CD4-positive, alpha-beta T cell treated with Interleukin-15 for 4 hours (primary cell): ENCODE results near the gene LRRFIP1.

Source experiments
- DNase-seq: peaks from one replicate; pipeline ENCODE4 v3.0.0-alpha.2; 2020; ENCODE audit warnings: low spot score

Gene LRRFIP1

DNA sequence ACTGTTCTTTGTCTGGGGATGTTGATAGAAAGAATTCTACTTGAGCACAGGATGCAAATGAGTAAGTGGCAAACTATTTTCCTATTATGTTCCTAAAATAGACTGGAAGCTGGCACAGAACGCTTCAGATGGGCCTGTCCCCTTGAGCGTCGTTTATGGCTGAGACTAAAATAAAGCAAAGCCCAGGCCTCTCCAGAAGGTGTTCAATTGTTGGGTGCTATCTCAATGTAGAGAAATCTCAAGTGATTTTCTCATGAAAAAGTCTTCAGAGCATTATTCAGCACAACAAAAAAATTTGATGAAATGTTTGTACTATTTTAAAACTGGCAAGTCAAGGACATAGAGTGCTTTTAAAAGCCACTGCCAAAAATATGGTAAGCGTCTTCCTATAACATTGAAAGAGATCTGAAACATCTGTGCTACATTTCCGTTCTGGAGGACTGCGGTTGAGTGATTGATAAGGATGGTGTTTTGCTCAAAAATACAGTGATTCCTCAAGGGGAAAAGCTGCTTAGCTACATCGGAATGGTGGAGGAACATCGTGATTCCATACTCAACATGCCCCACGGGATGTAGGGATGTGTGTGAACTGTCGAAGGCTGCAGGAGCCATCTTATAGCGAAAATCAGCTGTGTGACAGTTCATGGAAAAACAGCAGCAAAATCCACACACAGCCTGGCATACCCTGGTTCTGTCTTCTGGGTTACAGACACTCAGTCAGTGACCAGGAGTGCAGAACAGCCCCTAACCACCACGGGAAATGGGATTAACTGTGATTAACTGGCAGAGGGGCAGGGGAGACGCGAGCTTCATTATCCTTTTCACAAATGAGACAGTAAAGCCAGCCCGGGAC is 10.4 kb upstream of the LRRFIP1 start:
- DNase-seq, result no peak

DNA sequence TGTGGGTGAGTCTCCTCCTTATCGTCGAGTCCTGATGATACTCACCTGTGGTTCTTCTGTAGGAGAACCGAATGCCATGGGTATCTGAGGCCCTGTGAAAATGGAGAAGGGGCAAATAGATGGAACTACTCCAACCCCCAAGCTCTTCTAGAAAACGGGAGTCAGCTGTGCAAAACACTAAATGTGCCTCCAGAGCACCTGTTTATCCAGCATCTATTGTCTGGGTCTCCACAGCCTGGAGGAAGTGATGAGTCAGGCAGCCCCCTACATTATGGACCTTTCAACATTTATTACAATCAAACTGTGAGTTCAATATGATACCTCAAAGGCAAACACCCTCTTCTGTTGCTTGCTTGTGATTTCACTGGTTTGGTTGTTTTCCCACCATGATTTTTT is 9.8 kb upstream of the LRRFIP1 start:
- DNase-seq, result no peak

DNA sequence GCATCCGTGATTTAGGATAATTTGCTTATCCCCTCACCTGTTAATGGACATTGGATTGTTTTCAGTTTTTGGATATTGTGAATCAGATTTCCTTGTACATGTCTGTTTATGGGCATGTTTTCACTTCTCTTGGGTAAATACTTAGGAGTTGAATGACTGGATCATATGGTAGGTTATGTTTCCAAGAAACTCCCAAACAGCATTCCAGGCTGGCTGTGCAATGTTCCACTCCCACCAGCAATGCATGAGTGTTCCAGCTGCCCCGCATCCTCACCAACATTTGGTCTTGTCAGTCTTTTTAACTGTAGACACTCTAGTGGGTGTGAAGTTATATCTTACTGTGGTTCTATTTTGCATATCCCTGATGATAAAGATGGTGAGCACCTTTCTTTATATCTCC is 8.9 kb upstream of the LRRFIP1 start:
- DNase-seq, result no peak

DNA sequence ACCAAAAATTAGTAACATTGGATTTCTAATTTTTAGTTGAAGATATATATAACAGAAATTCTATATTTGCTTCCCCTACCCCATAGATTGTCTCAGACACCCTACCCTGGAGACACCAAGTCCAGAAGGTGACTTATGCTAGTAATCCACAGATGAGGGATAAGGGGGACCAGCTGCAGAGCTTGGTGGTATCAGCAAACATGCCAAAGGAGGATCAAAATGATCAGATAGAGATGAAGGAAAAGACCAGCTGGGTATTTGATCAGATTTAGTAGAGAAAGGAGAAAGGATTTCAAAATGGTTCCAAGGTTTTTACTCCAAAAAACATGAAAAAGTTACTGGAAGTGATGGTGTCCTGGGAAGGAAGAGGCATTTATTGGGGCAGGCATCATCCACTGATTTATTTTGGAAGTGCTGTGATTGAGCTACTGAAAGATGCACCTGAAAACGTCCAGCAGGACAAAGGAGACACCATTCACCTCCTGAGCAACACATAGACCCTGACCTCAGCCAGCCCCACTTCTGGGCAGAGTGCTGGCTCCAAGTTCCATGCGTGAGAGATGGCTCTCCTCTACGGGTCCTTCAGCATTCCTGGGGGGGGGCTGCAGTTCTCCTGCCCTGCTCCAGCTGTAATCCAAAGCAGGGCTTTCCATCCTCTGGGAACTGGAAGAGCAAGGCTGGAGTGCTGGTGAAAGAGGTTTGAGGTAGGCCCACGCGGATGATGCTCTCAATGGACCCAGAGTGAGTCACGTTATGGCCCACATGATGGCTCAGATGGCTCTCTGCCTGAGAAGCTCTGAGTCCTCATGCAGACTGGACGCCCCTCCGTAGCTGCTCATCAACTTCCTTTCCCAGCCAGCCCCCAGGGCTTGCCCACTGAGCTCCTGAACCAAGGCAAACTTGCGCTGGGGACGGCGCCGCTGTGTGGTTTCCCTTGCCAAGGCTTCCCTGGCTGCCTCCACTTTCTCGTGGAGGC is 3.7 kb upstream of the LRRFIP1 start:
- no peak for DNase-seq

DNA sequence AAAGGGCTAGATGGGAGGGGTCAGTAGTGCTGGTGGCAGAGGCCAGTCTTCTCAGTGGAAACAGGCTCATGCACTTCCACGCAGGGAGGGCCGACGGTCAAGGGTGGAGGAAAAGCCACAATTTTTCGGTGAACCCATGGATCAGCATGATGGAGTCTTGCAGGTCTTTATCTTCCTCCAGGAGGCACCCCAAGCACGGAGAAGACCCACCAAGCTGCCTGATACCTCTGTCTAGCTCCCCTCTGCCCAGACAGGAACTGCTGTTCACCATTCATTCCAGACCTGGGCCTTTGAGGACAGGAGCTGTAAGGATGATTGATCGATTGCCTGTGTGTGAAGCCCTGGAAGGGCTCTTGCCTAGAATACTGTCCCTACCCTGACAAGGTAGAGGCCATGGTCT is 2.8 kb upstream of the LRRFIP1 start:
- DNase-seq, result no peak

DNA sequence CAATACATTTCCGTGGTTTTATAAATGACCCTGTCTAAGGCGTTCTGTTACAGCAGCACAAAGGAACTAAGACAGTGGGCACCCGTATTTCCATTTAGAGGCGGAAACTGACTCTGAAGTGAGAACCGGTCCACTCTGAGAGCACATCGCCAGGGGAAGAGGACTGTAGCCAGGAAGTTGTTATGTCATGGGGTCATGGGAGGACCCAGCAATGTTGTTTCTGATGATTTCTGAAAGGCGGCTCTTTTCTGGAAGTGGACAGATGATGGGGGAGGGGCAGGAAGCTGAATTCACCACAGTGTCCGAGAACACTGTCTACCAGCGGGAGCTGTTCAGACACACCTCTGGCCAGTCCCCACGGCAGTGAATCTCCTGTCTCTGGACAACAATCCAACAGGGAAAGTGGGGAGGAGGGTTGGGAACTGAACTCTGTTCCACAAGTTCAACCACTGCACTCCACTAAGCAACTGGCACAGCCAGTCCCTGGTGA is 2.1 kb upstream of the LRRFIP1 start:
- DNase-seq, result no peak

DNA sequence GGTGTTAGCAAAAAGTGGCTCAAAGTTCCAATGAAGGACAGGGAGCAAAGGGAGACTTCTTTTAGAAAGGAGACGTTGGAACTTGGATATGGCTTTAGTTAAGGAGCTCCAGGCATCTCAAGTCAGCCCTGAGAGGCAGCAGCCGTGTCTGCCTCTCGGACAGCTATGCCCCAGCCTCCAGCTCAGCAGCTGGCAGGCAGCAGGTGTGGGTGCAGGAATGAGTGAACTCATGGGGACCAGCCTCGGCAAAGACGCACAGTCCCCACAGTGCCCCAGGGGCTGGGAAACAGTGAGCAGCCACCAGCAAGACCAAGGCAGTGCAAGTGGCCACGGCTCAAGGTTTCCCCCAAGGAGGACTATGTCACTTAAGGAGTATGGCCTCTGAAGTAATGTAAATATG is 1.6 kb upstream of the LRRFIP1 start:
- no peak for DNase-seq

DNA sequence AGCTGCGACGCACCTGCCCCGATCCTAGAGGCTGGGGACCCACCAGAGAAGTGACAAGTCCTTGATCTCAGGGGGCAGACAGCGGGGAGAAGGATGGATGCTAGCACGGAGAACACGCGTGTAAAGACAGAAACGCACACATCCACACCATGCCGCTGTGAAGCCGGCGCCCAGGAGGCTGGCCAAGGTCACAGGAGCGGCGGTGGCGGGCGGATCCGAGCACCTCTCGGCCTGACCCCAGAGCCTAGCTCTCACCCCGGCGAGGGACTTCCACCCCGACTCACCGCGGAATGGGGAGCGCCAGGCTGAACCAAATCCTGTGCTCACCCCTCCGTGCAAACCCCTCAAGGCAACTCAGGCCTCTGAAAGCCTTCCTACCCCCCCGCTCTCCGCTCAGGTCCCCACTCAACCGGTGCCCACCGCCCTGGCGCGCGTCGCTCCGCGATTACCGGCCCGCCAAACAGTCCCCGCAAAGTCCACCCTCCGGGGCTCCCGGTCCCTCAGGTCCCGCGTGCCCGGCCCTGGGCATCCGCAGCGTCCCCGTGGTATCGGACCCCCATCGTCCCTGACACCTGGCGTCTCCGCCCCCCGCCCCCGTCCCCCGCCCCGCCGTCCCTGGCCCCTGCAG is 460 bp upstream of the LRRFIP1 start:
- DNase-seq, result no peak

DNA sequence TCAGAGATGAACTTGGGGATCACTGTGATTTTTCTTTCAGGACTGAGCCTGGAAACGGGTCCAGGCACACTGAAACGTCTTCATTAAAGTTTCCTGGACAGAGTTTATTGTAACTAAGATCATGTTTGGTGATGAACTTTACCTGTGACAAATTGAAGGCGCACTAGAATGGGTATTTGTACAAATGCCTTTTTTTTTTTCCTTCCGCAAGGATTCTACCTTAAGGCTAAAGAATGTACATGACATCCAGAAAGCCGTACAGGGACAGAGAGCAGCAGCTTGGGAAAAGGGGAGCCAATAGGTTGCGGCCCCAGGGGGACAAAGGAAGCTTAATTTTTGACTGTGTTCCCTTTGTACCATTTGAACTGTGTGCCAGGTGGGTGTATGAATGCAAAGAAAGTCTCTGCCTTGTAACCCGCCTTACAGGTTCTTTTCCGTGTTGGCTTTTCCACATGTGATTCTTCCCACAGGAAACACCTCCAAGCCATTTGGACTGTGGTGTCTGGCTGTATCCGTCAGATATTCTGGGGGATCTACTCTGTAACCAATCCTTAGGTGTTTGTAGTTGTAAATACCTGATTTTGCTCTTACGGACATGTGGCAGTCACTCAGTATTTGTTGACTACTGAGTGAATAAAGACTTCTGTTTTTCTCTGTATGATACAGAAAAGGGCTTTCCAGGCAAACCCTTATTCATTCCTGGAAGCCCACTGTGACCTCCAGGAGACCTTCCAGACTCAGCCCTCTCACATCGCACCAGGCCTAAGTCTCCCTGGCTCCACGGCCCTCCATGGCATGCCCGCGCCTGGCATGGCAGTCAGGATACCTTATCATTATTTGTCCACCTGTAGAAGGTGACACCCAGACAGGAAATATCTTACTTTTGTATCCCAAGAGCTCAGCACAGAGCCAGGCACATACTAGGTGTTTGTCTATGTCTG is 1.1 kb downstream of the LRRFIP1 start:
- DNase-seq, result no peak

DNA sequence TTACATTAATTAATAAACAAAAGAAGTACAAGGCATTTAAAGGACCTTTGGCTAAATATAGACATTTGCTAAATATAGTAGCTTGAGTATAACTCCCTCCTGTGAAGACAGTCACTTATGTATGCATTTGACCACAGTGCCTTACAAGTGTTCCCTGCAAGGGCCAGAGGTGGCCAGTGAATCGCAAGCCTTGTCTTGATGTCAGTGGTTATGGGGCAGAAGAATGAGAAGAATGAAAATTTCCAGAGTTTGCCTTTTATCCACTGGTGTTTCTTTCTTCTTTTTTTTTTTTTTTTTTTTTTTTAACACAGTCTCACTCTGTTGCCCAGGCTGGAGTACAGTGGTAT is 1.8 kb downstream of the LRRFIP1 start:
- DNase-seq, result no peak

DNA sequence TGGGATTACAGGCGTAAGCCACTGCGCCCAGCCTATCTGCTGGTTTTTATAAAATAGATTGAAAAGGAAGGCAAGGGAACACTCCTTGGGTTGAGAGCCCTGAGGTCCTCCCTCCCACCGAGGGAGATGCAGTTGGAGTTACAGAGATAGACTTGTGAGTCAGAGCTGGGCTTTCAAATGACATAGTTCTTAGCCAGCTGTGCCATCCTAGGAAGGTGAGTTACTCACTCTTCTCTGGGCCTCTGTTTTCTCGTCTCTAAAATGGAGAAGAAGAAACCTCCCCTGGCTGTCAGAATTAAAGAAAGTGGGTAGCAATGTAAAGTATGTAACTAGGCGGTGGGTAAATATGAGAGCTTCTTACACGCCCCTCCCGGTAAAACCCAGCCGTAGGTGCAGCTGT is 2.4 kb downstream of the LRRFIP1 start:
- no peak for DNase-seq

DNA sequence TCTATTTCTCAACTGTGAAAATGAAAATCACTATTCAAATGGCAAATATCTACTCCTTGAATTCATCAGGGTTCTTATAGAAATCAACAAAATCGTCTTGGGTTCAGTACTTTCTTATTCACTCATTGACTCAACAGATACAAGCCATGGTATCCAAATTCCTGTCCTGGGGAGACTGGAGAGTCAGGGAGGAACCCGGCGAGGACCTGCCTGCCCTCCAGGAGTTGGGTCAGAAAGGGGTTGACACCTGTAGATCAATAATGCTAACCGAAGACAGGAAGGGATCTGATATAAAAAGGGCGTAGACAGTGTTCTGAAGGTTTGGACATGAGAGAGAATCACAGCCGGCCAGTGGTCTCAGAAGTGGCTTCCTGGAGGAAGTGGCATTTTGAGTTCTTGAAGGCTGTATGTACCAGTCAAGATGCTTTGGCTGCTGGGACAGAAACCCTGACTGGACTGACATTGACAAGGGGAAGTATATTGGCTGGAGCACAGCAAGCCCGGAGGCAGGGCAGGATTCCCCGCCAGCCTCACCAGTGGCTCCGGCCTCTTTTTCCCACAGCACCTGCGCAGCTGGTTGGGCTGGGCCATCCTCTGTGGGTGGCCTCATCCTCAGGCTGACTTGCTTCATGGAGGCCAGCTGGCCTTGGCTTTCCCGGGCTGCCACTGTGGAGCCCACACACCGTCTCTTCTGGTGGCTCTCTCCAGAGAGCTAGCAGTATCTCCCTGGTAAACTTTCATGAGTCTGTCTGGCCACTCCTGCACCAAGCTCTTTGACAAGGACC is 3.0 kb downstream of the LRRFIP1 start:
- no peak for DNase-seq

DNA sequence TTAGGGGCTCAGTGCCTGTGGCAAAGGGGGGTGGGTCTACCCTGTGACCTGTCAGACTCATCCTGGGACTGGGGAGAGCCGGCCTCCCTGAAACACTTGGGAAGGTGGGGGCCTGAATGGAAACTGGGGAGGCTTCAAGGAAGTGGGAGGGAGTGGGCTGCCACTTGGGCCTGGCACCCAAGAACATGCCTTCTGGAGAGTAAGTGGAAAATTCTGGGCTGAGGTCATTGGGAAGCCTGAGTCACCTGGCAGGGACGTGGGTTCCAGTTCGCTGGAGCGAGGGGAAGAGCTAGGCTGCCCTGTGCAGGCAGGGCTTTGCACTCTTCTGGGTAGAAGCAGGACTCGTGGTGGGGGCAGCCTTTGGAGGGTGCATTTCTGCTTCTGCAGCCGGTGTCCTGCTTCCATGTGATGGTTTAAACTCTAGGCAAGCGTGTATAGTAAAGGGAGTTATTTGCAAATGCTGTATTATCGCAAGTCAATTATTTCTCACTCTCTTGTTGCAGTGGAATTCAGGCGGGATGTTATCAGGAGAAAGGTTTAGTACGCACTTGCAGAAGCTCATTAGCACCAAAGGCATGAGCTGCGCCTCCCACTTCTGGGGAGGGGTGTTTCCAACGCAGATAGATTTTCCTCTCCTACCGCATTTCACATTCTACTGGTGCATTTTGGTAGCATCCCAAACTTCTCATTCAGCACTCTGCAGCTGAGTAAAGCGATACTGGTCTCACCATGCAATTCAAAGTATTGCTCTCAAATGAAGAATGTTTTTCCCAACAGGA is 3.8 kb downstream of the LRRFIP1 start:
- DNase-seq, result no peak

DNA sequence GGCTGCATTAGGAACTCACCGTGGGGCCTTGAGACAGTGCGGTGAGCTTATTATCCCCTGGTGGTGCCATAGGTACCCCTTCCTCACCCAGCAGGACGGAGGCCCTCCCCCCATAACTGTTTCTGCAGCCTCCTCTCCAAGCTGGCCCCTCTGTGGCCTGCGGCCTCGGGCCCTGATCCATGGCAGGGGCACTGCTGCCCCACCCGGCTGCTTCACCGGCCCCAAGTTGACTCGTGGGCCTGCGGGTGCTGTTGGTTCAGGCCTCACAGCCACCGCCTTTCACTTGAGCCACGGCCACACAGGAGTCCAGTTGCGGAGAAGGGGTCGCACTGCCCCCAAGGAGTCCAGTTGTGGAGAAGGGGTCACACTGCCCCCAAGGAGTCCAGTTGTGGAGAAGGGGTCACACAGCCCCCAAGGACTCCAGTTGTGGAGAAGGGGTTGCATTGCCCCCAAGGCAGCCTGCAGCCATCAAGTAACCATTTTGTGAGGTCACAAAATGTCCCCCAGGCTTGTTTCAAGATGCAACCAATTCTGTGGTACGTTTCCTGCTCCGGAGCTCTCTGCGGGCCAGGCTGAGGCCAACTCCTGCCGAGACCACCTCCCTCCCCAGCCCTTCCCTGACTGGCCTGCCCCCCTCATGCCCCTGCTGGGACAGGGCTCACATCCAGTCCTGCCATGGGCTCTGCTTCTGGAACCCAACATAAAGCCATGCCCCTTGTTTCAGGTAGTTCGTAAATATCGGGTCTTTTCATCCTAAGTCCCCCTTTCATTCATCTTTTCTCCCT is 4.6 kb downstream of the LRRFIP1 start:
- DNase-seq, result no peak

DNA sequence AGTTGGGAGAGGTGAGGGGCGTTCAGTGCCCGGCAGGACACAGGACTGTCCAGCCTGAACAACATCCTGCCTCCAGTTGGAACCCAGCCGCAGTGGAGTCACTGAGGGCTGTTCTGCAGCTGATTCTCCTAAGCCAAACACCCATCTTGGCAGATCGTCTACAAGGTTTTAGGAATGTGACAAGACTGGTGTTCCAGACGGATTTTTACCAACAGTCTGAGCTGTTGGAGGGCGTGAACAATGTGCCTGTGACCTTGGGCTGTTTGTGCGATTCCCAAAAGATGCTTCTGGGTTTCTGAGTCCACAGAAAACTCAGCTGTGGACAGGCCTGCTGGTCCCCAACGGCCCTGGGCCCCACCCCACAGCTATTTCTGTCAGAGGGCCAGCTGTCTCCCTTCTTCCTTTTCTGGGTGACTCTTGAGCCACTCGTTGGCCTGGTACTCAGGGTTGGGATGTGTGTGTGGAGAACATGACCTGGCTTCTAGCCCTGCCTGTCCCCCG is 5.7 kb downstream of the LRRFIP1 start:
- no peak for DNase-seq

DNA sequence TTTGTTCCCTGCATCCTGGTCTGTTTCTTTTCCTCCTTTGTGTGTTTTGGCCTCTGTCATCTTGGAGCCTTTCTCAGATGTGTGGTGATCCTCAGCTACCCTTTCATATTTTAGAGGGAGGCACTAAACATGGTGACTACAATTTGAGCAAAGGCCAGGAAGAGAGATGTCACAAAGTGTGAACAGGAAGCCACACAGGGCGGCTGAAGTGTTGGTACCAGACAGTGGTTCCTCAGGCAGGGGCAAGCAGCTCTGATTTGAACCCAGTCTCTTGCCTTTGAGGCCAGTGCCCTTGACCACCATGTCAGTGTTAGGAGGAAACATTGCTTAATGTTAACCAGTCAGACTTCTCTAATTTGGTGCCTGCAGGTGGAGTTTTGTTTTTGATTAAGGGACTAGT is 9.2 kb downstream of the LRRFIP1 start:
- no peak for DNase-seq

DNA sequence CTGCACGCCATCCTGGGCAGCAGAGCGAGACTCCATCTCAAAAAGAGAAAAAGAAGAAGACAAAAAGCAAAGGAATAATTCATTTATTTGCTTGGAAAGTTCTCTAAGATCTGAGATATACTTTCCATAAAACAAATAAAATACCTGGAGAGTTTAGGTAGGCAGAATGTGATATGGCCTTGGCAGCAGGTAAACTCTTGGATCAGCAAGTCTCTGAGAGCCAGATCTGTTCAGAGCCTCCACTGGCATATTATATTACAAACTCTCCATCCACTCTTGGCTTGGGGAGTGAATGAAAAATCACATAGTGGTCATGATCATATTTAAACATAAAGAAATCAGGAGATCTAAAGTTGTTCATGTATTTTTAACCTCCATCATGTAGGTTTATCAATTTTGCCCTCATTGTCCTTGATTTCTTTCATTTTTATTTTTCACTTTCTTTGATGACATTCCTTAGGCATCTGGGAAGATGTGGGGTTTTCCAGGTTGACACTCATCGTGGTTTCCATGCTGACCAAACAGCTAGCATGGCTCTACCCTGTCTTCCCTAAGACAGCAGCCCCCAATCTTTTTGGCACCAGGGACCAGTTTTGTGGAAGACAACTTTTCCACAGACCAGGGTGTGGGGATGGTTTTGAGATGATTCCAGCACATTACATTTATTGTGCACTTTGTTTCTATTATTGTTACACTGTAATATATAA is 10.2 kb downstream of the LRRFIP1 start:
- DNase-seq, result no peak

DNA sequence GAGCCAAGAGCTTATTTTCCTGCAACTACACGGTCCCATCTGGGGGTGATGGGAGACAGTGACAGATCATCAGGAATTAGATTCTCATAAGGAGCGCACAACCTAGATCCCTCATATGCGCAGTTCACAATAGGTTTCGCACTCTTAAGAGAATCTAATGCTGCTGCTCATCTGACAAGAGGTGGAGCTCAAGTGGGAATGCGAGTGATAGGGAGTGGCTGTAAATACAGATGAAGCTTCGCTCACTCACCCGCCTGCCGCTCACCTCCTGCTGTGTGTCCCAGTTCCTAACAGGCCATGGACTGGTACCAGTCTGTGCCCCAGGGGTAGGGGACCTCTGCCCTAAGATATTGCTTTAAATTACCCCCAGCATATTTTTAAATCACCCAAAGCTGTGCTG is 10.8 kb downstream of the LRRFIP1 start:
- no peak for DNase-seq
